NCI-H748 treated with DMSO at 0.1 percent for 48 hours (cell line): Measurements from ENCODE around the gene GNAZ.

ENCODE experiments used
- DNase-seq: peaks from one replicate; lab custom pipeline; 2025; lab: John Stamatoyannopoulos, UW

GNAZ gene

DNA sequence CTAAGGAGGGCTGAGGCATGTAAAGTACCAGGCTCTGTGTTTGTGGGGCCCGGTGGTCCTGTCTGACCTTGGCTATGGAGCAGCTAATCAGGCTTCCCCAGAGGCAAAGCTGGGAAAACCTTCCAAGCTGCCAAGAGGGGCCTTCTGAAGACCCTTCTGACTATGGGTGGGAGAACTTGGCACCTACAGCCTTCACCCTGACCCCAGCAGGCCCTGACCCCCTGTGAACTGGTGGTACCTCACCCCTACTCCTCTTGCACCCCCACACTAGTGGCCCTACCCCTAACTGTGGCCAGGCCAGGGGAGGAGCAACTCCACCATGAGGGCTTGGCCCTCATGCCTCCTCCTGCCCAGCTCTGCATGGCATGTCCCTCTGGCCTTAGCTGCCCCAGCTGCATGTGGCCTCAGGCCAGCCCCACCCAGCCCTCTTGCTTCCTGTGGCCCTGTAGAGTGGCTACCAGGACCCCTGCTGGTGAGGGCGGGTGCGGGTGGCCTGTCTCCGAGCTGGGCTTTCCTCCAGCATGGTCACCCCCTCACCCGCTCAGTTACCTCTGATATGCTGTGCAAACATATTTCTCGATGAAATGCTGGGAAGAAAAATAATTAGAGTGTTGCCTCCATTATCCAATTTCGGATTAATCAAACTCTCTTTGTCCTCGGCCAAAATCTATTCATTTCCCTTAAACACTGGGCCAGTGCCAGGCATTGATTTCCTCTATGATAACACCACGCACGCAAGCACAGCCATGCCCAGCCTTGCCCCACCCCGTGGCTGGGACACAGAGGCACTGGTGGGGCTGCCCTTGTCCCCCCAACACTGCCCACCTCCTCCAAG lies 7.5 kb downstream of the GNAZ start:
- no peak for DNase-seq

- no peak for DNase-seq
Measured at GRCh38 chr22:23078462-23078787, 8.1 kb downstream of the GNAZ start.

GRCh38 chr22:23079240-23079768 lies 9.0 kb downstream of the GNAZ start:
- no peak for DNase-seq

GRCh38 chr22:23079814-23080521 lies 9.6 kb downstream of the GNAZ start:
- no peak for DNase-seq

DNA sequence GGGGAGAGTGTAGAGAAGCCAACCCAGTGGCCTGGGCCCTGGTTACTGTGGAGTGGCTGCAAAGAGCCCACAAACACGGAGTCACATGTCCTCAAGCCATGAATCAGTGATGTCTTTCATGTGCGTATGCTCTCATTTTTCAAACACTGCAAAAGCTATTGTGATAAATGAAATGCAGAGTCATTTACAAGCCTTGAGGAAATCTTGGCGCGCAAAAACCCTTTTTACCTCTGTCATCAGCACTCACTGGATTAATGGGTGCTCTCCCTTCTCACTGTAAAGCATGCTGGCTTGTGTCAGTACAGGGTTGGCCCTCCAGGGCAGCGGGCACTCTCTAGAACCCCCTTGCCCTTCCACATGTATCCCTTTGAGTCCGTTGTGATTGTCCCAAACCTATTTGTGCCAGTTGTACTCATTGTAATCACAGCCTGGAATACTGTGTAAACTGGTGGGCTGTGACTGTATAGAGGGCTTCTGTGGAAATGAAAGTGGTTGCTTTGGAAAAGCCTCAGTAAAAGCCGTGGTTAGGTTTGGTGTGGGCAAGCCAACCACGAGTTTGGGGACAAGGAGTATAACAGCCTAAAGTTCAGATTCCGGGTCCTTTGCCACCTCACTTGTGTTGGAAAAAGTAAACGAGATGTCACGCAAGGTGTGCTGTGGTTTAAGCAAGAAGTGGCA lies 10.4 kb downstream of the GNAZ start:
- no peak for DNase-seq

DNA sequence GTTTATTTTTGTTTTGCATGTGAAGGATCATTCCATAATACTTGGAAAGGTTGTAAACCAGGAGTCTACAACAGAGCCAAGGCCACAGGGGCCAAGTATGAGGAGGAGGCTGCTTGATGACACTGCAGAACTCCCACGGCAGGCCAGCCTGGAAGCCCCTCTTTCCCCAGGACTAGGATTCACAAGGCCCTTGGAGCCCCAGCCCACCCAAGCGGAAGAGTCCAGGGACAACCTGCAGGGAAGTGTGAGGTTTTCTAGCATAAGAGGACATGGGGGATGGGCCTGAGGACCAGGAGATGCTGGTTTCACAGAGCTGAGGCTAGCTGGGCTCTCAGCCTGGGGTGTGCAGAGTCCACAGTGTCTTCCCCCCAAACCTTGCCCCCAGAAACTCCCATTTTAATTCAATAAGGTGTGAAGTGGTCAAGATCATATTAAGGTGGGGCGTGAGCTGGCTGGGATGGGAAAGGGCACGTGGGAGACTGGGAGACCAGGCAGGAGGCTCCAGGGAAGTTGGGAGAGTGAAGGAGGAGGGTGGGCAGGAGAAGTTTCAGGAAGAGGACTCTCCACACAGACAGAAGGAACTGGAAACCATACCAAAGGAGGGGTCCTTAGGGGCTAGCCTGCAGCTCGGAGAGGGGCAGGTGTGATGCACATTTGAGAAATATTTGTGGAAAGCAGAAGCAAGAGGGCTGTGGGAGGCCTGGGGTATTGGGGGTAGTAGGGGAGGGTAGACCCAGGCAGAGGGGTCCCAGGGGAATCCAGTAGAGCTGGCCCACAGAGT lies 12.4 kb downstream of the GNAZ start:
- no peak for DNase-seq

GRCh38 chr22:23083315-23084021 lies 13.1 kb downstream of the GNAZ start:
- DNase-seq, result no peak

DNA sequence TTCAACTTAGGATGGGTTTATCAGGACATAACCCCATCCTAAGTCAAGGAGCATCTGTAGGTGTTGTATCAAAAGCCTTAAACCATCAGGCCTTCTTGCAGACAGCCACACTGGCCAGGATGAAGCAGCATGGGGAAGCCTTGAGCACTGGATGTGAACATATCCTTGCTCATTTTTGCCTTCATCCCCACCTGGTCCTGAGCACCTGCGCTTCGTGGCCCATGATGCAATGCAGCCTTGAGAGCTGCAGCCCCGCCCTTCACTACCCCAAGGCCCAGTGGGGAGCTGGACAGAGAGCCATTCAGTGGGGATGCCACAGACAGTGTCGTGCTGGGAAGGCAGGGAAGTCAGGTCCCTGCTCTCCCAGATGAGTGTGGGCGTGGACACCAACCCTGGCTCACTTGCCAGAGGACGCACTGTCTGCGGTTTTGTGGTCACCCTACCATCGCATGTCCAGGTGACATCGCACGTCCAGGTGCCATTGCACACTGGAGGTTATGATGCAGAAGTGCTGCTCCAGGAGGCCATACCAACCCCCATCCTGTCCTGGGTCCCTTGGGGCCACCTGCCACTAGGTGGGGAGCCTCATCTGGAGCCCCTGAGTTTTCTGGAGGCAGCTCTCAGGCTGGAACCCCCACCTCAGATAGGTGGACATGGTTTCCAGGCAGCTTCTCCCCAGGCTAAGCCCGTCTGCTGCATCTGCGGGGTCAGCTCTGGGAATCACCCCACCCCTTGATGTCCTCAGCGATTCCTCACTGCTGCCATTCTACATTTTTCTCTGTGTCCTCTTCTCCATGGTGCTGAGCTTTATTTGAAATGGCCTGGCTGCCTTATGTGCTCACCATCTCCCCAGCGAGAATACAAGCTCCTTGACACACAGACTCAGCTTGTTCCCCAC lies 14.4 kb downstream of the GNAZ start:
- DNase-seq, result no peak

DNA sequence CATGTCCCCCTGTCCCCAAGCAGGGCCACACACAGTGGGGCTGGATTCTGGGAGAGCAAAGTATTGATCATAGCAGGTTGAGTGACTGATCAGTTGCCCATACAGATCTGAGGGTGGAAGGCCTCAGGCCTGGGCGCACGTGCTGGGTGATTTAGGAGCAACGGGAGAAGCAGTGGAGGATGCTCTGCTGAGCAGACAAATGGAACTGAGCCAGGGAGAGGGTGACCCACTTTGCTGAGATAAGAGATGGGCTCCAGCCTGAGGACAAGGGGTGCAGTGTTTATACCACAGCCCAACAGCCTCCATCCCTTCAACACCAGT lies 15.0 kb downstream of the GNAZ start:
- DNase-seq, result no peak

DNA sequence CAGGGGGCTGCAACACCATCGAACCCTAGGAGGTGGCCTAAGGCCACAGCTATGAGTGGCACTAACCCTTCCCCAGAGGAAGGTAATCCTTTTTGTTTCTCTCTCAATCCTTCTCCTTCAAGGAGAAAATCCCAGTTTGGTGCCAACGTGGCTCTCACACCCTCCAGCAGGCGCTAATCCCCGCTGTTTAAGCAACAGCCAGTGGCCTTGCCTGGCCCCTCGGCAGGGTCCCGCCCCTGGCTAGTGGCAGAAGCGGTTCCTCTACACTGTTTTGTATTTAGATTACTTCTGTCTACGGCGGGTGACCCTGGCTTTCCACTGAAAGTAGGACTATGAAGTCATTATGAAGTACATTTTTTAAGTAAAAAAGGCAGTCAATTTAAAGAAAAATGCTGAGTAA lies 15.5 kb downstream of the GNAZ start:
- DNase-seq, result no peak

GRCh38 chr22:23086263-23086662 lies 15.9 kb downstream of the GNAZ start:
- DNase-seq, result no peak

DNA sequence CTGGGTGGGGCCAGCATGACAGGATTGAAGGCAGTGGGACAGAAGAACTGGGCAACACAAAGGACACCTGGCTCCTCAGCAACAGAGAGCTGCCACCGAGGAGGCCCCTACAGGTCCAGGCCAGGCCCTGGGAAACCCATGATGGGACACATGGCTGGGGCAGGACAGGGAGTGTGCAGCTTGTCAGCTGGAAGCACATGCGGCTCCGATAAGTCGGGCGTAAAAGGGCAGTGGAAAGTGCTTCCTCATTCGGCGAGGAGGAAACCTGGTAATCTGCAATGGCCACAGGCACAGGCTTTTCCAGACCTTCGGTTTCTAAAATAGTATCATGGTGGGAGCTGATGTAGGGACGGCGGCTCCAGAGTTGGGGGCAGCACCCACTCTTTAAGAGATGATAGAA lies 16.5 kb downstream of the GNAZ start:
- no peak for DNase-seq

DNA sequence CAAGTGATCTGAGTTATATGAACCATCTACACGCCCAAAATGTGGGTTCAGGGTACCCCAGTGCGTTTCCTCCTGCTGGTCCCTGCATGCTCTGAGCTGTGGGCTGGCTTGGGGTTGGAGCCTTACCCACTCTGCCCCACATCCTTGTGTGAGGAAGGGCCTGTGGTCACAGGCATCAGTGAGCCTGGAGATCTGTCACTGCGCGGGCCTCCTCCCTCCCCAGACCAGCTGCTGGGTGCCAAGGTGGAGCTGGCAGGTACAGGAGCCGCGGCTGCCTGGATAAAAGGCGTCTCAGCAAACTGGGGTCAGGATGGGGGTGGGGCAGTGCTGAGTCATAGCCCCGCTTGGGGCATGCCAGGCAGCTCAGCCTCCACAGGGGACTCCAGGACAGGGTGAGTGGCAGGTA lies 17.9 kb downstream of the GNAZ start:
- no peak for DNase-seq

- DNase-seq, result no peak
Measured at GRCh38 chr22:23089010-23089409, 18.7 kb downstream of the GNAZ start.

DNA sequence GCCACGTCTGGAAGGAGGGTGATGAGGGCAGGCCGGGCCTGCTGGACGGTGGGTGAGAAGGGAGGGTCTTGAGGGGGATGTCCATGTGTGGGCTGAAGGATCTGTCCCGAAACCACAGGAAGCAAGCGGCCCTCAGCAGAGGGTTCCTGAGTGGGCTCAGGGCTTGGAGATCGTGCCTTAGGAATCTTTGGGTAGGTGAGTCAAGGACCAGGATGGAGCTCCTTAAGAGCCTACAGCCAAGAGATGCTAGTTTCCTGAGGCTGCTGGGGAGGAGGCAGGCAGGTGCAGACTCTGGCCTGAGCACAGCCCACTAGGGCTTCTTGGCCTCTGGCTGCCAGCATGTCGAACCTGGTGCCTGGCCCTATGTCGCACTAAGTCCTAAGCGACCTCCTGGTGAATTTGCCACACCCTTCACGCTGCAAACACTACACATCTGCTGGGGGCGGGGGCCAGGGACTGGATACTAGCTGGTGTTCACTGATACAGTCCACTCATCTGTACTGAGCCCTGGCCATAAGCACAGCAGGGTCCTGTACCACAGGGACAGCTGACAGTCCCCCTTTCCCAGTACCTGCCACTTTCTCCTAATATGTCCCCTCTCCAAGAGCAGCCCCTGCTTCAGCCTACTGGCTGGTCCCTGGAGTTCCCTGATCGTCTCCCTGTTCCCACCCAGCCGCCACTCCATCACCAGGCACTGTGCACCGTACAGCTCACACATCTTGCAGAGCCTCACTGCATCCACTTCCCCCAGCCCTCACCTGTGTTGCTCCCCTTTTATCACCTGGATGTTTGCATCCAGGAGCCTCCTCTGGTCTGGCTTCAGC lies 19.5 kb downstream of the GNAZ start:
- no peak for DNase-seq

DNA sequence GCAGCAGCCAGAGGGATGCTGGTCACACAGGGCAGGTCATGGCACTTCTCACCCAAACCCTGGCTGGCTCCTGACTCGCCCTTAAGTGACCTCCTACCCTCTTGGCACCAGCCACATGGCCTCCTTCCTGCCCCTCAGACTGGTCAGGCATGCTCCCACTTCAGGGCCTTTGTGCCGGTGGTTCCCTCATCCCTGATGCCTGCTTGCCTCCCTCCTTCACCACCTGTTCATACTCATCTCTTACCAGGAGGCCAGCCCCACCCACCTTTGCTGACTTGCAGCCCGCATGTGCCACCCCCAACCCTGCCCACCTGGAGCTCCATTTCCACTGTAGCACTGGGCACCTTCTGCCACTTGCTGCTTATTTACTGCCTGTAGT lies 20.1 kb downstream of the GNAZ start:
- no peak for DNase-seq

DNA sequence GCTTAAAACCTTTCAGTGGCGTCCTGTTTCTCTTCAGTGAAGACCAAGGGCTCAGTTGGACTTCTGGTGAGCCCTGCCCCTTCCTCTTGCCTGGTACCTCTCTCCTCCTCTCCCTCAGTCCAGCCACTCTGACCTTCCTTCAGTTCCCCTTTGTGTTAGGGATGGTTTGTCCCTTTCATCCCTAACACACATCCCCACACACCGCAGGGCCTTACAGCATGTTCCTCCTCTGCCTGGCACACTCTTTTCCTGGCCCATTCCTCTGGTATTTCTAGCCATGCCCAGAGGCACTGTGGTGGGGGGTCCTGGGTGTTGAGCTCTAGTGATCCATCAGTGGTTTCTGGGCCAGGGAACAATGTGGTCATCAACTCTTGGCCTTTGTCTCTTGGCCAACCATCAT lies 21.4 kb downstream of the GNAZ start:
- DNase-seq, result no peak

- no peak for DNase-seq
Measured at GRCh38 chr22:23092217-23092955, 22.1 kb downstream of the GNAZ start.
